Mononuclear cell (primary cell): Measurements from ENCODE around the gene AKT1. TPM values are rescaled to one million over a fixed set of nuclear protein-coding genes. Genes with fewer than 3 reads are reported as not detected.
"Not testable (repeated sequence)": the region's sequence is repeated elsewhere in the genome, so short reads cannot be mapped to it uniquely, and the experiment has no call there.

Experiments
- H3K27me3 ChIP-seq: 2 replicates; pipeline ENCODE4 v1.6.0; 2011; ENCODE audit warnings: low read length, control low read depth; ENCODE audit not compliant: insufficient read depth
- H3K4me1 ChIP-seq: 2 replicates; pipeline ENCODE4 v1.5.1; 2011; ENCODE audit warnings: mild to moderate bottlenecking, low read length, control low read depth; ENCODE audit not compliant: insufficient read depth
- H3K4me3 ChIP-seq: 2 replicates; pipeline ENCODE4 v1.5.1; 2011; ENCODE audit warnings: mild to moderate bottlenecking, low read length, moderate library complexity
- H3K9me3 ChIP-seq: 2 replicates; pipeline ENCODE4 v1.5.1; 2011; ENCODE audit warnings: low read depth, mild to moderate bottlenecking, control low read depth, low read length
- total RNA-seq: library from RNA; depleted of rRNA; stranded (reverse); fragments of >200 nt; gene quantifications from one replicate; pipeline ENCODE4 v1.2.3, GENCODE V29; 2012

AKT1 gene
- total RNA-seq, 1 donor = 86.8 TPM

GRCh38 chr14:104752735-104753527 is 42.6 kb downstream of the AKT1 start, which contains the start of gene SIVA1:
TSS of gene SIVA1 (plus strand) at chr14:104753147. CDS start at chr14:104753202, 55 bp downstream.
- Histone ChIP-seq H3K4me1 (peaks cover 30% of the 10 kb centered on the region), H3K27me3 (no peaks in the 10 kb centered on the region), H3K9me3 (no peaks in the 10 kb centered on the region), H3K4me3 (peak within 1 kb of the TSS; percentile 93)

DNA sequence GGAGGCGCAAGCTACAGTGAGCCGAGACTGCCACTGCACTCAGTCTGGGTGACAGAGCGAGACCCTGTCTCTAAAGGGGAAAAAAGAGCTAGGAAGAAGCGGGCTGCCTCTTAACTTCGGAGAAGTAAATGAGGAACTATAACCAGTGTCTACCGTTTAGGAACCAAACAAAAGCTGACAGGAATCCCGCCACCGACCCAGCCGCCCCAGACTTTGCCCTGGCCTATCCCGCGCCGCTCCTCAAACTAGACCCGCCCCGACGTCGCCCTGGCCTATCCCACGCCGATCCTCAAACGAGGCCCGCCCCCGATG is 43.2 kb downstream of the AKT1 start:
- Histone ChIP-seq H3K4me3 (peak overlapping the region; percentile 93), H3K4me1 (peaks cover 30% of the 10 kb centered on the region), H3K9me3 (no peaks in the 10 kb centered on the region)

GRCh38 chr14:104751539-104752422 is 43.8 kb downstream of the AKT1 start:
- no peaks in the 10 kb centered on the region for H3K9me3 ChIP-seq
- peaks cover 30% of the 10 kb centered on the region for H3K4me1 ChIP-seq
- peak overlapping the region; percentile 93 for H3K4me3 ChIP-seq
- no peaks in the 10 kb centered on the region for H3K27me3 ChIP-seq

More for the DNA sequence above, 43.2 kb downstream of the AKT1 start:
- H3K27me3 ChIP-seq = no peaks in the 10 kb centered on the region

DNA sequence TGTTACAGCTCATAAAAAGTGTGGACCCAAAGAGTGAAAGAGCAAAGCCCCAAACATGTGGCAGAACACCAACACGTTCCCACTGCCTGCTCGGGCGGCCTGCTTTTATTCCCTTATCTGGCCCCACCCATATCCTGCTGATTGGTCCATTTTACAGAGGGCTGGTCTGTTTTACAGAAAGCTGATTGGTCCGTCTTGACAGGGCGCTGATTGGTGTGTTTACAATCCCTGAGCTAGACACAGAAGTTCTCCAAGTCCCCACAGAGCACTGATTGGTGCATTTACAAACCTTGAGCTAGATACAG is 44.8 kb downstream of the AKT1 start:
- not testable (repeated sequence) for H3K9me3 ChIP-seq, H3K27me3 ChIP-seq, H3K4me3 ChIP-seq
- peaks cover 25% of the 10 kb centered on the region for H3K4me1 ChIP-seq

DNA sequence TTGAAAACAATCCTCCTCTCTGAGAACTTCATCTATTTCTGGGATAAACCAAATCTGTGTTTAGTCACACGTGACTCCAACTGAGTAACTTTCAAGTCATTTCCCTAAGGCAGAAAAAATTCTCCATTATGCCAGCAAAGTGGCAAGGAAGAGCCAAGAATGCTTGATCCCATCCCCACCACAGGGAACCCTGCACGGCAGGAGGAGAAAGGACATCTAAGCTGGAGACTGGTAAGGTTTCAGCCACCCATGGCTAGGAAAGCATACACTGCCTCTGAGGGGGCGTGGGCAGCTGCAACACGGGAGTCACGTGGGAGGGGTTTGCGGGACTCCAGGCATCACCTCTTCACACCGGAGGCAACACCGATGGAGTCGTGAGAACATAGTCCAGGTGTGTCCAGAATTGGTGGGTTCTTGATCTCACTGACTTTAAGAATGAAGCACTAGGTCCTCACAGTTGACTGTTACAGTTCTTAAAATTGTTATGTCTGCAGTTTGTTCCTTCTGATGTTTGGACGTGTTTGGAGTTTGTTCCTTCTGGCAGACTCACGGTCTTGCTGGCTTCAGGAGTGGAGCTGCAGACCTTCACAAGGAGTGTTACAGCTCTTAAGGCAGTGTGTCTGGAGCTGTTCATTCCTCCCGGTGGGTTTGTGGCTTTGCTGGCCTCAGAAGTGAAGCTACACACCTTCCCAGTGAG is 45.3 kb downstream of the AKT1 start:
- Histone ChIP-seq H3K4me1 (peaks cover 25% of the 10 kb centered on the region), H3K4me3 (no peak overlapping the region), H3K9me3 (no peaks in the 10 kb centered on the region), H3K27me3 (no peaks in the 10 kb centered on the region)

DNA sequence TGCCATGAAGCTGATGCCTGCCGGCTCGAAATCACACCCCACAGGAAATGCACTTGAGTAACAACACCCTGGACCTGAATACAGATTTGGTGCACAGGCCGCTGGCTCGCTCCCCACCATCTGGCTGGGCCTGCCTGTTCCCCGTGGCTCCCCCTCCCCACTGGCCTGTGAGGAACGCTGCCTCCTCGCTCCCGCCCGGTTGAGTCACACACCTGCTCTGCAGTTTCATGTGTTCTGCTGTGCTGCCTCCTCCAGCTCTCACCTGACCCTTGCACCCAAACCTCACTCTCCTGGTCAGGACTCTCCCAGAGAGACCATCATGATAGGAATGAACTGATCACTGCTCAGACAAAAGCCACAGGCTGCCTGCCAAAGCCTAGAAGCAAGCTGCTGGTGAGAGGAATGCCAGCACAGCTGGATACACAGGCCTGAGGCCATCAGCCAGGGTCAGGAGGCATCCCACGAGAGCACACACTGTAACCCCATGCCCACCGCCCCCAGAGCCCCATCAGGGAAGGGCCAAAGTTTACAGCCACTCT is 46.4 kb downstream of the AKT1 start:
- Histone ChIP-seq H3K4me1 (peaks cover 17% of the 10 kb centered on the region), H3K9me3 (no peaks in the 10 kb centered on the region), H3K27me3 (no peaks in the 10 kb centered on the region)

DNA sequence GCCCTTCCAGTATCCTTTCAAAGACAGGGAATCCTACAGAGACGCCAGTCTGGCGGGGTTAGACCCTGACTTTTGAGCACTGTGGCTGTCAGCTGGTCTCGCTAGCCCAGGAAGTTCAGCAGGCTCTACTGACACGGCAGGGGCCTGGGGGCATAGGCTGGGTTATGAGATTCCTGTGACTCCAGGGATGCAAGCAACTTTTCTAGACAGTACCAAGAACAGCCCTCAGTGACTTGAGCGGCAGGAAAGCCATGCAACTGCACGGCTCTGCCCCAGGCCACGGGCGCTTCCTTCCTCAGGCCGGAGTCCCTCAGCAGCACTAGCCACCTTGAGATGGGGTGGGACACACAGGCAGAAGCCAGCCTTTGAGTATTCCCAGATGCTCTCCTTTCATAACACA is 47.7 kb downstream of the AKT1 start:
- Histone ChIP-seq H3K4me1 (peaks cover 8% of the 10 kb centered on the region), H3K4me3 (no peak overlapping the region), H3K9me3 (no peaks in the 10 kb centered on the region), H3K27me3 (no peaks in the 10 kb centered on the region)

More for the DNA sequence above, 46.4 kb downstream of the AKT1 start:
- H3K4me3 ChIP-seq = no peak overlapping the region

GRCh38 chr14:104746934-104747481 is 48.5 kb downstream of the AKT1 start:
- no peaks in the 10 kb centered on the region for H3K9me3 ChIP-seq
- H3K4me3 ChIP-seq = no peak overlapping the region
- no peaks in the 10 kb centered on the region for H3K27me3 ChIP-seq

GRCh38 chr14:104746071-104746545 is 49.4 kb downstream of the AKT1 start:
- H3K4me1 ChIP-seq = no peaks in the 10 kb centered on the region
- H3K9me3 ChIP-seq = no peaks in the 10 kb centered on the region
- no peaks in the 10 kb centered on the region for H3K27me3 ChIP-seq
- no peak overlapping the region for H3K4me3 ChIP-seq

More at GRCh38 chr14:104746934-104747481, 48.5 kb downstream of the AKT1 start:
- H3K4me1 ChIP-seq = peaks cover 5% of the 10 kb centered on the region

DNA sequence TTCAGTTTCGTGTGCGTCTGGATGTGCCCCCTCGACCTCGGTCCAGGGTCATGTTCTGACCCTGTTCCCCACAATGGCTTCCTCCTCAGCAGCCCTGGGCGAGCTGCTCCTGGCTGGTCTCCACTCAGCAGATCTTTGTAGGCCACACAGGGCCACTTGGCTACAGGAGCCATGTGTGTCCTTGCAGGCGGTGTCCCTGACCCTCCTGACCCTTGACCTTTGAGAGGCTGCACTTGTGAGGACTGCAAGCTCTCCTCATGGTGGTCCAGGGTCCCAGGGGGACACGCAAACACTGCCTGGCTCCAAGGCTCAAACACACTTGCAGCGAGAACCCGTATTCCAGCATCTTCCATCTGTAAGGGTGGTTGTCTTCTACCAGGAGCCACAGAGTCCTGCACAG is 50.1 kb downstream of the AKT1 start:
- no peak overlapping the region for H3K4me3 ChIP-seq
- no peaks in the 10 kb centered on the region for H3K9me3 ChIP-seq
- no peaks in the 10 kb centered on the region for H3K27me3 ChIP-seq
- no peaks in the 10 kb centered on the region for H3K4me1 ChIP-seq

GRCh38 chr14:104744484-104744883 is 51.1 kb downstream of the AKT1 start:
- H3K27me3 ChIP-seq = no peaks in the 10 kb centered on the region
- H3K4me3 ChIP-seq = no peak overlapping the region
- H3K4me1 ChIP-seq = no peaks in the 10 kb centered on the region
- no peaks in the 10 kb centered on the region for H3K9me3 ChIP-seq

DNA sequence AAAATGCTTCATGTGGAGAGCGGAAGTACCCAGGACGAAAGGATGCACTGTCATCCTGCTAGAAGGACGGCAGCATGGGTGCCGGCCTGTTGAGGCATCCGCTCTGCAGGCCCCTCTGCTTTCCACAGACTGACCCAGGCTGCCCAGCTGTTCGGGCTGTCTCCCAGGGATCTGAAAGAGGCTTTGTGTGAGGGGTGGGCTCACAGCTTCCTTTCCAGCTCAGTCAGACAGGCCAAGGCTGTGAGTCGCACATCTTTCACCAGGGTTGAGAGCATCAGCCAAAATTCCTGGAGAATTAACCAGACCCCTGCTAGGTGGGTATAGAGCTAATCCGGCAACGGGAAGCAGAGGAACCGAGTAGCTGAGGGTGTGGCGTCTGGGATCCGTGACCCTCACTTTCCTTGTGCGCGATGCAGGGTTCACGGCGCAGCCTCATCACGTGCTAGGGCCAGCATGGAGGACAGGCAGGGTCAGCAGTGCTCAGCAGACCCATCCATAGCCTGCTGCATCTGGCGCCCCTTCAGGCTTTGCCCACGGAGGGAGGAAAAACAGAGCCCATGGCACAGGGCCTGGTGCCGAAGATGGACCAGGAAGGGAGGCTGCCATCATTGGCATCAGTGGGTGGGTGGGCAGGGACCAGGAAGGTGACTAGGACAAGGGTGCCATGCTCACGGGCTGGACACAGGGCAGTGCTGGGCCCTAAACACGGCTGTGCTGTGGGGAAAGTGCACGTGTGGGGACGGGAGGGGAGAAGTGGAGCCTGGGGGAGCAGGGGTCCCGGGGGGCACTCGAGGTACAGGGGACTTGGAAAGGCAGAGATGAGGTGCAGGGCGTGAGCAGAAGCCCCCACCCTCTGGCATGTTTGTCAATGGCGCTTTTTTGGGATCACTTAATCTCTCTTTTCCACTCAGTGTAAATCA is 51.8 kb downstream of the AKT1 start:
- Histone ChIP-seq H3K9me3 (no peaks in the 10 kb centered on the region), H3K27me3 (no peaks in the 10 kb centered on the region), H3K4me3 (no peak overlapping the region), H3K4me1 (no peaks in the 10 kb centered on the region)

DNA sequence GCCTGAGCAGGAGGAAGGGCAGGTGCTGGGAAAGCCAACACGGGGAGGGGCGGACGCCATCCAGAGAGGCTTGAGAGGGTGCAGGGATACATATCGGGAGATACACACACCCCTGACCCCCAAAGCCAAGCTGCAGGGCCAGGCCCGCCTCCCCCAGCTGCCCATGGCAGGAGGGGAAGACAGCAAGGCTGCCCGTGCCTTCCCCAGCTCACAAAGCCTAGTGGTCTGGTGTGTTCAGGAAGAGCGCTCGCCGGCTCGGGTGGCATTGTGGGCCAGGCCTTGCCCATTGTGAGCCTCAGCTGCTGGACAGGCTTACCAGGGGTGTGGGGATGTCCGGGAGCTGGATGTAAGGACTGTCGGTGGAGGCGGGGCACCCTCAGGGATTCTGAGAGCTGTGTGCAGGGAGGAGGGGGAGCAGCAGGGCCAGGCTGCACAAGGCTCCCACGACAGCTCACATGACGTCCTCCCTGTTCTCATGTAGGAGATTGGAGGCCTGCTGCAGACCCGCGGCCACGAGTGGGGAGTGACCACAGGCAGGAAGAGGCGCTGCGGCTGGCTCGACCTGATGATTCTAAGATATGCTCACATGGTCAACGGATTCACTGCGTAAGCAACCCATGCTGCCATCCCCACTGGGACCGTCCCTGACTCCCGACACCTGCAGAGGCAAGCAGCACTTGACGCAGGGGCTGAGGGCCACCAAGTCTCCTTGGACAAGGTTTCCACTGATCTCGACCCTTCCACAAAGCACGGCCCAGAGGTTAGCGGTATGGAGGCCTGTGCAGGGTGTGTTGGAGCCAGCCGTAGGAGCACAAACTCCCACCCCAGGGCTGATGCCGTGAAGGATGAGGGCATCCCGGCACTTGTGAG is 52.7 kb downstream of the AKT1 start:
- Histone ChIP-seq H3K4me1 (no peaks in the 10 kb centered on the region), H3K27me3 (no peaks in the 10 kb centered on the region), H3K4me3 (no peak overlapping the region), H3K9me3 (no peaks in the 10 kb centered on the region)
